Hindlimb muscle (tissue), 1 donor: ENCODE measurements around the gene CDC42BPB. TPM values are rescaled to one million over a fixed set of nuclear protein-coding genes. Genes with fewer than 3 reads are reported as not detected.

Experiments used
- DNase-seq: peaks from one replicate; pipeline ENCODE4 v3.0.0-alpha.2; 2013
- polyA plus RNA-seq: library from polyadenylated mRNA; unstranded; fragments of 120-200 nt; gene quantifications from one replicate; pipeline ENCODE4 v1.2.1, GENCODE V29; 2013; ENCODE audit not compliant: insufficient read length

Gene CDC42BPB
- polyA plus RNA-seq = 57.8 TPM

GRCh38 chr14:103057372-103058163, at the start of gene CDC42BPB:
Gene CDC42BPB, minus strand, starts transcription at chr14:103057549. Its CDS starts 376 bp downstream, at chr14:103057173.
- DNase-seq = peak; percentile 93

- DNase-seq = no peak
Observed at GRCh38 chr14:103105580-103106150, 48.3 kb upstream of the CDC42BPB start.

- DNase-seq = peak; percentile 76
Observed at GRCh38 chr14:103104654-103105452, 47.5 kb upstream of the CDC42BPB start.

GRCh38 chr14:103104389-103104653, 47.0 kb upstream of the CDC42BPB start:
- no peak for DNase-seq

GRCh38 chr14:103103461-103104388, 46.4 kb upstream of the CDC42BPB start:
- DNase-seq = no peak

- no peak for DNase-seq
Observed at GRCh38 chr14:103102689-103103260, 45.4 kb upstream of the CDC42BPB start.

- DNase-seq = no peak
Observed at GRCh38 chr14:103101963-103102688, 44.8 kb upstream of the CDC42BPB start.

GRCh38 chr14:103101257-103101962, 44.1 kb upstream of the CDC42BPB start:
- DNase-seq = no peak

GRCh38 chr14:103100281-103101121, 43.2 kb upstream of the CDC42BPB start:
- no peak for DNase-seq

GRCh38 chr14:103099733-103100280, 42.5 kb upstream of the CDC42BPB start:
- DNase-seq = no peak

- DNase-seq = no peak
Observed at GRCh38 chr14:103099081-103099732, 41.9 kb upstream of the CDC42BPB start.

- DNase-seq = no peak
Observed at GRCh38 chr14:103097994-103098957, 40.9 kb upstream of the CDC42BPB start.

GRCh38 chr14:103097244-103097993, 40.1 kb upstream of the CDC42BPB start:
- DNase-seq = no peak

- no peak for DNase-seq
Observed at GRCh38 chr14:103096387-103096786, 39.0 kb upstream of the CDC42BPB start.

- DNase-seq = no peak
Observed at GRCh38 chr14:103095210-103095778, 37.9 kb upstream of the CDC42BPB start.
